PC-3 (cell line): ENCODE data around the gene CTNNA2. TPM values are rescaled to one million over a fixed set of nuclear protein-coding genes. Genes with fewer than 3 reads are reported as not detected.

Experiments used
- ATAC-seq: fragments of 200-7000 bp; cut with Tn5 transposase; 2 replicates; pipeline ENCODE4 v1.9.1; 2020; ENCODE audit warnings: mild to moderate bottlenecking, moderate library complexity
- BruUV-seq: library from RNA; stranded (reverse); fragments of 400-500 nt; replicated peaks from 2 replicates; lab custom pipeline; 2021; lab: Mats Ljungman, UMichigan
- CTCF ChIA-PET: fragments of 300-600 bp; sonication (Branson Sonifier 250); formaldehyde crosslinking; loops from one replicate; lab custom pipeline; 2022; ENCODE audit warnings: antibody characterized with exemption; lab: Charles Lee
- POLR2A ChIA-PET: fragments of 300-600 bp; sonication (Branson Sonifier 250); formaldehyde crosslinking; loops from one replicate; lab custom pipeline; 2022; ENCODE audit warnings: antibody characterized with exemption; ENCODE audit not compliant: unreplicated experiment; lab: Charles Lee
- DNase-seq: peaks from one replicate; pipeline ENCODE4 v3.0.0-alpha.2; 2015
- H2AFZ ChIP-seq: fragments of 300-600 bp; sonication (generic); 2 replicates; pipeline ENCODE4 v1.6.0; 2016; ENCODE audit warnings: antibody characterized with exemption, low read length
- H3F3A ChIP-seq: fragments of 300-600 bp; sonication (generic); one replicate; pipeline ENCODE4 v1.6.0; 2017; ENCODE audit warnings: antibody characterized with exemption, low read length, control low read depth, mild to moderate bottlenecking; ENCODE audit not compliant: unreplicated experiment
- H3K27ac ChIP-seq: fragments of 300-600 bp; sonication (generic); 2 replicates; pipeline ENCODE4 v1.5.1; 2016; ENCODE audit warnings: mild to moderate bottlenecking, low read length
- H3K27me3 ChIP-seq: fragments of 300-600 bp; sonication (generic); 2 replicates; pipeline ENCODE4 v1.6.1; 2016; ENCODE audit warnings: low read length, mixed read lengths
- H3K36me3 ChIP-seq: fragments of 300-600 bp; sonication (generic); 2 replicates; pipeline ENCODE4 v1.6.1; 2016; ENCODE audit warnings: low read depth, mixed run types, low read length, mixed read lengths
- H3K4me1 ChIP-seq: fragments of 300-600 bp; sonication (generic); 2 replicates; pipeline ENCODE4 v1.5.1; 2016; ENCODE audit warnings: low read length; ENCODE audit not compliant: insufficient read depth
- H3K4me2 ChIP-seq: fragments of 300-600 bp; sonication (generic); 2 replicates; pipeline ENCODE4 v1.6.0; 2016; ENCODE audit warnings: low read length
- H3K4me3 ChIP-seq: fragments of 300-600 bp; sonication (generic); 2 replicates; pipeline ENCODE4 v1.5.1; 2016; ENCODE audit warnings: mild to moderate bottlenecking, low read length, mixed read lengths
- H3K79me2 ChIP-seq: fragments of 300-600 bp; sonication (generic); 2 replicates; pipeline ENCODE4 v1.6.1; 2017; ENCODE audit warnings: low read length, mixed read lengths
- H3K9ac ChIP-seq: fragments of 300-600 bp; sonication (generic); 2 replicates; pipeline ENCODE4 v1.6.0; 2016; ENCODE audit warnings: mild to moderate bottlenecking, low read length
- H3K9me2 ChIP-seq: fragments of 300-600 bp; sonication (generic); replicated peaks from 2 replicates; pipeline ENCODE4 v1.6.1; 2016; ENCODE audit warnings: mixed run types, low read length, mixed read lengths
- H3K9me3 ChIP-seq: fragments of 300-600 bp; sonication (generic); 2 replicates; pipeline ENCODE4 v1.6.1; 2016; ENCODE audit warnings: low read length, mixed read lengths
- H4K20me1 ChIP-seq: fragments of 300-600 bp; sonication (generic); 2 replicates; pipeline ENCODE4 v1.6.1; 2016; ENCODE audit warnings: low read length, mixed read lengths
- CTCF ChIP-seq: fragments of 300-600 bp; sonication (generic); conservative IDR thresholded peaks from 2 replicates; pipeline ENCODE4 v1.5.1; 2017; ENCODE audit warnings: antibody characterized with exemption, low read depth, mild to moderate bottlenecking, low read length
- EZH2 ChIP-seq: fragments of 300-600 bp; sonication (generic); IDR thresholded peaks from one replicate; pipeline ENCODE4 v1.6.1; 2017; ENCODE audit warnings: antibody characterized with exemption, mild to moderate bottlenecking, low read length; ENCODE audit not compliant: unreplicated experiment
- EZH2phosphoT487 ChIP-seq: fragments of 300-600 bp; sonication (generic); IDR thresholded peaks from 2 replicates; pipeline ENCODE4 v1.6.1; 2018; ENCODE audit warnings: mild to moderate bottlenecking, antibody characterized with exemption, low read length, borderline replicate concordance
- intact Hi-C: fragments of 100-400 bp; cut with micrococcal nuclease; formaldehyde crosslinking; loops from 2 replicates; pipeline ENCODE4 v1.9.0; 2023
- total RNA-seq: library from RNA; depleted of rRNA; stranded (reverse); fragments of >200 nt; gene quantifications from 2 replicates; pipeline ENCODE4 v1.2.3, GENCODE V29; 2014

The CTNNA2 gene
- total RNA-seq, 1 experiment from 2014 or later: not detected

DNA sequence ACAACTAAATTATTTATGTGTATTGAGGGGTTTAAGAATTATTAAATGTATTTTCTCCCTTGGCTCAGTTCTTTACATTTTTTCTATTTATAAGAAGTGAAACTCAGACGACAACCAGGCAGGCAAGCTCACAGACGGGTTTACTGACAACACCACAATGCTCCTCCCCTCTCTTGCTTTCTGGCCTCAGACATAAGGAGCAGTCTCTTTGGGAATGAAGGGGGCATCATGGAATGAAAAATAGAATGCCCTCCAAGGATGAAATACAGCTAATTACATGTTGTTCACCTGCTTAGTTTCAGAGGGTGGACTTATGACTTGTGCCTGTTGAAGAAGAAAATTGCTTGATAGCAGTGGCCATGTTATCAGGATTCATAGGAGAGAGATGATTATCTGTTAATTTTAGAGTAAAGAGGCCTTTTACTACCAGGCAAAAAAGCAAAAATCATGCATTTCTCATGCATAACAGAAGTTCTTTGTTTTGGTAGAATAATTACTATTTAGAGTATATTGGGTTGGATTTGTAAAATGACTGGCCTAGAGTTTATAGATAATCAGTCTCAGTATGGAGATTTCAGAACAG lies 963.8 kb downstream of the CTNNA2 start:
- H3K9me2 ChIP-seq: no peaks in the 10 kb centered on the region
- H3K79me2 ChIP-seq: no peaks in the 10 kb centered on the region
- no peak for DNase-seq
- H2AFZ ChIP-seq: no peak overlapping the region
- no peaks in the 10 kb centered on the region for H3K4me1 ChIP-seq
- BruUV-seq: no TSS peak
- H3F3A ChIP-seq: no peaks in the 10 kb centered on the region
- intact Hi-C loops: no loop called here
- H3K9me3 ChIP-seq: no peaks in the 10 kb centered on the region
- H3K27ac ChIP-seq: no peak overlapping the region
- no peak overlapping the region for H3K4me2 ChIP-seq
- no peak for ATAC-seq
- TF ChIP-seq CTCF (no peak), EZH2phosphoT487 (no peak), EZH2 (no peak)
- no peak overlapping the region for H3K4me3 ChIP-seq
- CTCF ChIA-PET: no interaction called here
- H3K27me3 ChIP-seq: no peaks in the 10 kb centered on the region
- H4K20me1 ChIP-seq: no peaks in the 10 kb centered on the region
- POLR2A ChIA-PET: no interaction called here
- no peak overlapping the region for H3K9ac ChIP-seq
- H3K36me3 ChIP-seq: no peaks in the 10 kb centered on the region

GRCh38 chr2:80482276-80482675 lies 969.4 kb downstream of the CTNNA2 start:
- CTCF ChIA-PET: no interaction called here
- H3K4me2 ChIP-seq: no peak overlapping the region

More at GRCh38 chr2:80482276-80482675, 969.4 kb downstream of the CTNNA2 start:
- H3K27me3 ChIP-seq: no peaks in the 10 kb centered on the region
- intact Hi-C loops: no loop called here
- TF ChIP-seq EZH2phosphoT487 (no peak), CTCF (no peak), EZH2 (no peak)
- no peaks in the 10 kb centered on the region for H3K9me2 ChIP-seq
- no peak for ATAC-seq
- no peak overlapping the region for H3K27ac ChIP-seq
- H2AFZ ChIP-seq: no peak overlapping the region
- no TSS peak for BruUV-seq
- no peaks in the 10 kb centered on the region for H3K9me3 ChIP-seq
- H3F3A ChIP-seq: no peaks in the 10 kb centered on the region
- no peak for DNase-seq
- no peaks in the 10 kb centered on the region for H4K20me1 ChIP-seq
- H3K36me3 ChIP-seq: no peaks in the 10 kb centered on the region
- no peak overlapping the region for H3K9ac ChIP-seq
- POLR2A ChIA-PET: no interaction called here
- H3K4me3 ChIP-seq: no peak overlapping the region
- no peaks in the 10 kb centered on the region for H3K4me1 ChIP-seq
- no peaks in the 10 kb centered on the region for H3K79me2 ChIP-seq
